Dendritic cell treated with granulocyte-macrophage colony-stimulating factor and Interleukin-4, amounts not matched to agents 40 ng/mL and 50 ng/mL, for 4 days (primary cell): ENCODE data around the gene PDIA5.

Experiments used
- H3K27ac Mint-ChIP-seq: one replicate; pipeline ENCODE4 v1.8.0; 2022; ENCODE audit warnings: mild to moderate bottlenecking, mixed read lengths
- H3K27me3 Mint-ChIP-seq: one replicate; pipeline ENCODE4 v1.8.0; 2022; ENCODE audit warnings: mild to moderate bottlenecking, mixed read lengths
- H3K36me3 Mint-ChIP-seq: one replicate; pipeline ENCODE4 v1.8.0; 2022; ENCODE audit warnings: low read depth, mixed read lengths
- H3K4me1 Mint-ChIP-seq: one replicate; pipeline ENCODE4 v1.8.0; 2022; ENCODE audit warnings: low read depth, mixed read lengths
- H3K4me3 Mint-ChIP-seq: one replicate; pipeline ENCODE4 v1.8.0; 2022; ENCODE audit warnings: mild to moderate bottlenecking, moderate library complexity, mixed read lengths
- H3K9me3 Mint-ChIP-seq: one replicate; pipeline ENCODE4 v1.8.0; 2022; ENCODE audit warnings: mixed read lengths
- intact Hi-C: fragments of 100-400 bp; cut with micrococcal nuclease; formaldehyde crosslinking; loops from one replicate; pipeline ENCODE4 v1.15.0; 2022

PDIA5 gene

GRCh38 chr3:123084738-123085237, 18.0 kb downstream of the PDIA5 start:
- intact Hi-C loops: no loop called here
- Mint-ChIP-seq H3K4me1 (peaks cover 39% of the 10 kb centered on the region), H3K27me3 (no peaks in the 10 kb centered on the region), H3K9me3 (no peaks in the 10 kb centered on the region), H3K4me3 (no peak overlapping the region), H3K36me3 (peaks cover 8% of the 10 kb centered on the region), H3K27ac (no peak overlapping the region)

DNA sequence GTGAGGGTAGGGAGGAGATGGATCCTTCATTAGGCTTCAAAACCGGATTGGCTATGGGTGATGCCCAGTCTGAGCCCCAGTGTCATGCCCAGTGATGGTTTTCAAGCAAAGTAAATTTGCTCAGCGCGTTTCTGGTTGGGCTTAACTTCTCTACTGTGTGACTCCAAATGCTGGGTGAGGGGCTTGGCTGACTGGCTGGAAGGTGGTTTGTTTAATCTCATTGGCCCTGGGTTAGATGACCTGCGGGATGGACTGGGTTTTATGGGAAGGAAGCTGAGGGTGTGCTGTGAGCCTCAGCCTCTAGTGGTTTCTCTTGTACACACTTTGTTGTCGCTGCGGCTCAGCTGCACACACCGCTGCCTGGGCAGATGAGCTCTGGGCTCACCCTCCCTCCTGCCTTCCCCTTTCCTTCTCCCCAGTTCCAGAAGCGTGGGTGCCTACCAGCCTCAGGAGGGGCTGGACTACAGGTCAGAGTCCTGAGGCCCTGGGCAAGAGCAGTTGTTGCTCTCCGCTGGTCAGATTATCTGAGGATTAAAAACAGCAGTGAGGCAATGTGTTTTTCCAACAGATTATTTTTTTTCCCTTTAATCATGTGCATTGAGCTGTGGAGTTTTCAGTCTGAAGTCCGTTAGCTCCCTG, 18.6 kb downstream of the PDIA5 start:
- Mint-ChIP-seq H3K27ac (no peak overlapping the region), H3K4me3 (no peak overlapping the region), H3K4me1 (peaks cover 42% of the 10 kb centered on the region), H3K9me3 (no peaks in the 10 kb centered on the region), H3K27me3 (no peaks in the 10 kb centered on the region), H3K36me3 (peaks cover 10% of the 10 kb centered on the region)
- intact Hi-C loops: no loop called here

GRCh38 chr3:123085932-123086627, 19.3 kb downstream of the PDIA5 start:
- H3K4me1 Mint-ChIP-seq: peaks cover 48% of the 10 kb centered on the region
- no peak overlapping the region for H3K27ac Mint-ChIP-seq
- peaks cover 17% of the 10 kb centered on the region for H3K36me3 Mint-ChIP-seq
- intact Hi-C loops: no loop called here
- no peak overlapping the region for H3K4me3 Mint-ChIP-seq
- H3K27me3 Mint-ChIP-seq: no peaks in the 10 kb centered on the region
- H3K9me3 Mint-ChIP-seq: no peaks in the 10 kb centered on the region

- intact Hi-C loops: no loop called here
- no peak overlapping the region for H3K4me3 Mint-ChIP-seq
- H3K27me3 Mint-ChIP-seq: no peaks in the 10 kb centered on the region
- H3K4me1 Mint-ChIP-seq: peaks cover 31% of the 10 kb centered on the region
- H3K27ac Mint-ChIP-seq: no peak overlapping the region
- peaks cover 40% of the 10 kb centered on the region for H3K36me3 Mint-ChIP-seq
- no peaks in the 10 kb centered on the region for H3K9me3 Mint-ChIP-seq
Observed at GRCh38 chr3:123088387-123088786, 21.6 kb downstream of the PDIA5 start.

GRCh38 chr3:123089611-123090331, 22.9 kb downstream of the PDIA5 start:
- intact Hi-C loops: no loop called here
- Mint-ChIP-seq H3K36me3 (peaks cover 54% of the 10 kb centered on the region), H3K4me3 (no peak overlapping the region), H3K4me1 (peaks cover 21% of the 10 kb centered on the region), H3K9me3 (no peaks in the 10 kb centered on the region), H3K27me3 (no peaks in the 10 kb centered on the region), H3K27ac (no peak overlapping the region)

GRCh38 chr3:123090728-123091531, 24.1 kb downstream of the PDIA5 start:
- Mint-ChIP-seq H3K4me3 (no peak overlapping the region), H3K4me1 (peaks cover 11% of the 10 kb centered on the region), H3K27ac (no peak overlapping the region), H3K36me3 (peaks cover 57% of the 10 kb centered on the region), H3K27me3 (no peaks in the 10 kb centered on the region), H3K9me3 (no peaks in the 10 kb centered on the region)
- intact Hi-C loops: no loop called here

DNA sequence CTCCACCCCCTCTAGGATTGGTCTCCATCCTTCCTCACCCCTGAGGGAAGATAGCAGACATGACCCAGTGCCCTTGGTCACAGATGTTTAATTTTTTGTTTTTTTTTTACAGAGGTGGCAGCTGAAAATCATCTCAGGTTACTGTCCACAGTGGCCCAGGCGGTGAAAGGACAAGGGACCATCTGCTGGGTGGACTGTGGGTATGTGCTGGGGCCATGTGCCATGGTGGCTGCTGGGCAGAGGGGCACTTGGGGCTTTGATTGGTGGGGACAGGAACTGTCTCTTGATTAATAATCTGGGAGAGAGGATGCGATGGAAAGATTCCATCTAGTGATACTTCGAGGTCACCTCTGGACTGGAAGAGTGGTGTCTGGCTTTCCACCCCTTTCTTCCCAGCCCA, 25.4 kb downstream of the PDIA5 start:
- H3K9me3 Mint-ChIP-seq: no peaks in the 10 kb centered on the region
- no peak overlapping the region for H3K27ac Mint-ChIP-seq
- H3K4me1 Mint-ChIP-seq: peaks cover 11% of the 10 kb centered on the region
- H3K36me3 Mint-ChIP-seq: peaks cover 62% of the 10 kb centered on the region
- intact Hi-C loops: no loop called here
- H3K4me3 Mint-ChIP-seq: no peak overlapping the region
- H3K27me3 Mint-ChIP-seq: no peaks in the 10 kb centered on the region

DNA sequence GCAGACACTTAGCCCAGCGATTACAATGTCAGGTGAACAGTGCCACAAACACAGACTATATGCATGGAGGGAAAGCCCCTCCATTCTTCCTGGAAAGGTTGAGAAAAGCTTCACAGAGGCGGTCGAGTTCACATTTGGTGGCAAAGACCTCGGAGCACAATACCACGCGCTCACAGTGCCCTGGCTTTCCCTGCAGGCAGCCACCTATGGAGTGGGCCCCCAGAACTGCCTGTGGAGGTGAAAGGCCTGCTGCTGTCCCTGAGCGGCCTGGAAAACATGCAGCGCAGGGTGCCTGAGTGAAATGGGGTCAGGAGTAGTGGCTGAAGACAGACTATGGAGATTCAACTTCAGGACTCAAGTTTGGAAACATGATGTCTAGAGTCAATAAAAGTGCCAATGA, 26.9 kb downstream of the PDIA5 start:
- no peak overlapping the region for H3K27ac Mint-ChIP-seq
- no peaks in the 10 kb centered on the region for H3K9me3 Mint-ChIP-seq
- intact Hi-C loops: no loop called here
- no peak overlapping the region for H3K4me3 Mint-ChIP-seq
- peaks cover 16% of the 10 kb centered on the region for H3K4me1 Mint-ChIP-seq
- H3K27me3 Mint-ChIP-seq: no peaks in the 10 kb centered on the region
- peaks cover 71% of the 10 kb centered on the region for H3K36me3 Mint-ChIP-seq

- peaks cover 16% of the 10 kb centered on the region for H3K4me1 Mint-ChIP-seq
- H3K27ac Mint-ChIP-seq: no peak overlapping the region
- no peak overlapping the region for H3K4me3 Mint-ChIP-seq
- H3K27me3 Mint-ChIP-seq: no peaks in the 10 kb centered on the region
- peaks cover 73% of the 10 kb centered on the region for H3K36me3 Mint-ChIP-seq
- intact Hi-C loops: no loop called here
- no peaks in the 10 kb centered on the region for H3K9me3 Mint-ChIP-seq
Observed at GRCh38 chr3:123094516-123095313, 27.9 kb downstream of the PDIA5 start.

DNA sequence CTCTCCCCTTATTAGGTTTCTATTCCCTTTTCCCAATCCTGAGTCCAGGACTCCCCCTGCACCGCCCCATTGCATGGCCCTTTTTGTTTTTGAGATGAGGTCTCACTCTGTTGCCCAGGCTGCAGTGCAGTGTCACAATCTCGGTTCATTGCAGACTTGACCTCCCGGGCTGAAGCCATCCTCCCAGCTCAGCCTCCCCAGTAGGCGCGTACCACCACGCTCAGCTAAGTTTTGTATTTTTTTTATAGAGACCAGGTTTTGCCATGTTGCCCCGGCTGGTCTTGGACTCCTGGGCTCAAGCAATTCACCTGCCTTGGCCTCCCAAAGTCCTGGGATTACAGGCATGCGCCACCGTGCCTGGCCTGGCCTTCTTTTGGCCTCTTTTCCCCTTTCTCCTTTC, 29.3 kb downstream of the PDIA5 start:
- Mint-ChIP-seq H3K27ac (no peak overlapping the region), H3K36me3 (peaks cover 70% of the 10 kb centered on the region), H3K4me1 (peaks cover 6% of the 10 kb centered on the region), H3K27me3 (no peaks in the 10 kb centered on the region), H3K9me3 (no peaks in the 10 kb centered on the region), H3K4me3 (no peak overlapping the region)
- intact Hi-C loops: no loop called here

GRCh38 chr3:123096731-123097130, 29.9 kb downstream of the PDIA5 start:
- H3K4me1 Mint-ChIP-seq: peaks cover 5% of the 10 kb centered on the region
- no peak overlapping the region for H3K4me3 Mint-ChIP-seq
- H3K27me3 Mint-ChIP-seq: no peaks in the 10 kb centered on the region
- H3K27ac Mint-ChIP-seq: no peak overlapping the region
- peaks cover 64% of the 10 kb centered on the region for H3K36me3 Mint-ChIP-seq
- no peaks in the 10 kb centered on the region for H3K9me3 Mint-ChIP-seq
- intact Hi-C loops: no loop called here

DNA sequence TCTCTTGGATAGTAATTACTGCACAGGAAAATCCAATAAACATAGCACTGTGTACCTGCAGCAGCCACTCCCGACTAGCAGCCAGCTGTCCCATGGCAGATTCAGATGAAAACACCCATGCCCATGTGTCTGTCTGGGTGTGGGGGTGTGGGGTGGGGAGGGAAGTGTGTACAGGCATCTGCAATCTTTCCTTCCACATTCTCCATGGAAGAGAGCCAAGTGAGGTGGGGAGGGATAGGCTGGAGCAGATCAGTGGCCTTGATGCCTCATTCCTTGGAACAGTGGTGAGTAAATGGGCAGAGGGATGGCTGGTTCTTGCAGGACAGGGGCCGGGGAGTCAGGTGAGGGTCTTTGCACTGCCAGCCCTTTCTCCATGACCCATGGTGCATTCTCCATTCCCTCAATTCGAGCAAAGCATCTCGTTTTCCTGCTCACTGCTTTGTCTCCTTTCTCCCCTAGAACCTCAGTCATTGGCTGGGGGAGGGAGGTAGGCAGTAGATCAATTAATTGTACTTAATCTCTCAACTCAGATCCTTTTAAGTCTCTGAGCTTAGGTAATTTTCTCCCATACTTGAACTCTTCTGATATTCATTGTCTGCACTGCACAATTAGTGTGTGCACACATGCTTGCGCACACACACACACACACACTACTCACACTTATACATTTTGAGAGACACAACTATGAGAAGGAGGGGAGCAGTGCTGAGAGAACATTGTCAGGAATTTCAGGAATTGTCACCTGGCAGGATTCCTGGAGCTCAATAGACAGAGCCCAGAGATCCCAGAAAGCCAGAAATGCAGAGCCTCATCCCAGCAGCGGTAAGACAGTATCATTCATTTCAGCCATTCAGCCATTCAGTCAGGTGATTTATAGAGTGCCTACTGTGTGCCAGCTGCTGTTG, 31.9 kb downstream of the PDIA5 start:
- peaks cover 5% of the 10 kb centered on the region for H3K4me1 Mint-ChIP-seq
- H3K9me3 Mint-ChIP-seq: no peaks in the 10 kb centered on the region
- no peak overlapping the region for H3K4me3 Mint-ChIP-seq
- intact Hi-C loops: no loop called here
- H3K27ac Mint-ChIP-seq: no peak overlapping the region
- H3K27me3 Mint-ChIP-seq: no peaks in the 10 kb centered on the region
- H3K36me3 Mint-ChIP-seq: peaks cover 51% of the 10 kb centered on the region
